Thymus (tissue), 11 donors: ENCODE results near the gene FAM13A. TPM values are rescaled to one million over a fixed set of nuclear protein-coding genes. Genes with fewer than 3 reads are reported as not detected.

Experiments
- DNase-seq, 9 donors: peaks; one replicate each; pipeline ENCODE4 v3.0.0-alpha.2; 2013; ENCODE audit warnings: low spot score in 9 of 9, low read depth in 6 of 9, missing footprints in 1 of 9
- H3K27ac ChIP-seq, 2 donors: one replicate each; pipeline ENCODE4 v1.5.1; 2013; ENCODE audit warnings: control low read depth in 1 of 2, low read depth in 1 of 2, low read length in 1 of 2, mild to moderate bottlenecking in 1 of 2, moderate library complexity in 1 of 2
- H3K27me3 ChIP-seq, 2 donors: one replicate each; pipeline ENCODE4 v1.5.1; 2013; ENCODE audit warnings: low read length in 1 of 2; ENCODE audit not compliant: control insufficient read depth in 2 of 2, insufficient read depth in 1 of 2
- H3K36me3 ChIP-seq, 2 donors: one replicate each; pipeline ENCODE4 v1.5.1; 2013; ENCODE audit warnings: low read length in 1 of 2, mild to moderate bottlenecking in 1 of 2, moderate library complexity in 1 of 2; ENCODE audit not compliant: control insufficient read depth in 2 of 2, insufficient read depth in 2 of 2
- H3K4me1 ChIP-seq, 2 donors: one replicate each; pipeline ENCODE4 v1.5.1; 2013; ENCODE audit warnings: low read length in 2 of 2; ENCODE audit not compliant: control insufficient read depth in 2 of 2, insufficient read depth in 2 of 2
- H3K4me3 ChIP-seq, 2 donors: one replicate each; pipeline ENCODE4 v1.5.1; 2013; ENCODE audit warnings: low read length in 2 of 2, control low read depth in 1 of 2, mild to moderate bottlenecking in 1 of 2
- H3K9me3 ChIP-seq, 2 donors: one replicate each; pipeline ENCODE4 v1.5.1; 2013; ENCODE audit warnings: low read length in 1 of 2, mild to moderate bottlenecking in 1 of 2; ENCODE audit not compliant: control insufficient read depth in 2 of 2, insufficient read depth in 1 of 2
- WGBS: extraction: QIAGEN DNeasy Blood & Tissue Kit; methylation state at CpG from one replicate; pipeline ENCODE4 v1.1.7; 2013; 5-methylcytosine and 5-hydroxymethylcytosine counted together
- polyA plus RNA-seq: library from polyadenylated mRNA; stranded (reverse); fragments of 200-250 nt; gene quantifications from one replicate; pipeline ENCODE4 v1.2.3, GENCODE V29; 2013
- total RNA-seq: library from RNA; stranded (reverse); fragments of 120-200 nt; gene quantifications from one replicate; pipeline ENCODE4 v1.2.4, GENCODE V29; 2013
- donor health status: healthy.

The FAM13A gene
- total and polyA plus RNA-seq, 2 donors, result 9.0 to 9.3 TPM

- H3K27ac ChIP-seq, result no peak overlapping the region
- H3K27me3 ChIP-seq, result no peaks in the 10 kb centered on the region
- peaks cover 2 to 3% of the 10 kb centered on the region in 2 donors for H3K36me3 ChIP-seq
- 96% methylated on average over 3 of the region's 3 CpGs for WGBS
- H3K9me3 ChIP-seq, result no peaks in the 10 kb centered on the region
- no peak overlapping the region for H3K4me3 ChIP-seq
- peaks cover 9 to 15% of the 10 kb centered on the region in 2 donors for H3K4me1 ChIP-seq
- no peak for DNase-seq
Observed at GRCh38 chr4:88736264-88736663, 320.7 kb downstream of the FAM13A start.

DNA sequence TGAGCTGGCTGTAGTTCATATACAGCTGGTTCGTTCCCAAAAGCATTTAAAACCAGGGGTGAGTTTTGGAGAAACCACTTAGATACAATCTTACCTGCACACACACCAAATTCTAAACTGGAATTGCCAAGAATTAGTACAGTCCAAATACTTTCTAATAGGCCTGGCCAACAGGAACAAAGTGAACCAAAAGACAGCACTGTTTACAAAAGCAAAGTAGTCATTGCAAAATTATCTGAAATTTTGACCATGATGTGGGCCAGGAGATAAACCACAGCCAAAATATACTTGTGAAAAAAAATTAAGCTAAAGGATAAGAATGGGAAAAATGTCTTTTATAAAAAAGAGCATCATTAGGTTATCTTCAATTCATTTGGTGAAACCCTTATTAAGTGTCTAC, 321.4 kb downstream of the FAM13A start:
- DNase-seq, result no peak
- Histone ChIP-seq H3K9me3 (no peaks in the 10 kb centered on the region), H3K4me3 (no peak overlapping the region), H3K4me1 (peaks cover 9 to 15% of the 10 kb centered on the region in 2 donors), H3K36me3 (peaks cover 3 to 7% of the 10 kb centered on the region in 2 donors), H3K27me3 (no peaks in the 10 kb centered on the region), H3K27ac (no peak overlapping the region)
- WGBS, result 95% methylated on average over 1 of the region's 1 CpG

- Histone ChIP-seq H3K27me3 (no peaks in the 10 kb centered on the region), H3K9me3 (no peaks in the 10 kb centered on the region), H3K36me3 (peaks cover 5 to 12% of the 10 kb centered on the region in 2 donors), H3K4me1 (peaks cover 9 to 15% of the 10 kb centered on the region in 2 donors), H3K27ac (no peak overlapping the region), H3K4me3 (no peak overlapping the region)
- DNase-seq, result no peak
- WGBS, result 85% methylated on average over 3 of the region's 3 CpGs
Observed at GRCh38 chr4:88734403-88734949, 322.5 kb downstream of the FAM13A start.

- H3K9me3 ChIP-seq, result no peaks in the 10 kb centered on the region
- no peak overlapping the region for H3K4me3 ChIP-seq
- no peak overlapping the region for H3K27ac ChIP-seq
- H3K27me3 ChIP-seq, result no peaks in the 10 kb centered on the region
- H3K36me3 ChIP-seq, result peaks cover 13 to 26% of the 10 kb centered on the region in 2 donors
- no peak for DNase-seq
- WGBS, result 97% methylated on average over 5 of the region's 5 CpGs
- H3K4me1 ChIP-seq, result peaks cover 3 to 8% of the 10 kb centered on the region in 2 donors
Observed at GRCh38 chr4:88732714-88733368, 324.1 kb downstream of the FAM13A start.

DNA sequence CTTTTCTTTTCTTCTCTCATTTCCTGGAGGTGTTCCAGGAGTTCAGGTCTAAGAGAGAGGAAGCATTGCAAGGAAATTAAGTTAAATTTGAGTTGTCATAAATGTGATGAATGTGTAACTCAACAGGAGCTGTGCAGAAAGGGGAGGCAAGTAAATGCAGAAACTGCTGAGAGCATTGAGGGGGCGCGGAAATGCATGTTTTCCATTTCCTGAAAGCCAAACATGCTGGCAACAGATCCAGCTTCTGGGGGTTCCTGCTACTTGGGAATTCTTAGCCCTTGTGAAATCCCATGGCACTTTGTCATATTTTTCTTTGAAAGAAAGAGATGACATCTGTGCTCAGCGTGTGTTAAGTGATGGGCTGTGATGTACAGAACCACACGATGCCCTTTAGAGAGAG, 325.6 kb downstream of the FAM13A start:
- no peak overlapping the region for H3K27ac ChIP-seq
- 87% methylated on average over 4 of the region's 4 CpGs for WGBS
- H3K27me3 ChIP-seq, result no peaks in the 10 kb centered on the region
- no peaks in the 10 kb centered on the region for H3K4me1 ChIP-seq
- peaks cover 21 to 39% of the 10 kb centered on the region in 2 donors for H3K36me3 ChIP-seq
- no peaks in the 10 kb centered on the region for H3K9me3 ChIP-seq
- H3K4me3 ChIP-seq, result no peak overlapping the region
- DNase-seq, result no peak

DNA sequence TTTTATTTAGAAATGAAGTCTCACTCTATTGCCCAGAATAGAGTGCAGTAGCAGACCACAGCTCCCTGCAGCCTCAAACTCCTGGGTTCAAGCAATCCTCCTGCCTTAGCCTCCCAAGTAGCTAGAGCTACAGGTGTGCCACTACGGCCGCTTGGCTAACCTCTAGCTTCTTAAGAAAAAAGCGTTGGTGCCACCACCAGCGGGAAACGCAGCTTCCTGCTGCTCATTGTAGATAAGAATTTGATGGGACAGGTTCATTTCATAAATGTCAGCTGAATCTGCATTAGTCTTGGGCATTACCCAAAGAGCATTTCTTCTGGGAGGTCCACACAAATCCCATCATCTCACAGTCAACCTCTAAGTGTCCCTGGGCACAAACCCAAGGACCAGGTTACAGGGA, 326.2 kb downstream of the FAM13A start:
- Histone ChIP-seq H3K9me3 (no peaks in the 10 kb centered on the region), H3K27ac (no peak overlapping the region), H3K4me3 (no peak overlapping the region), H3K4me1 (no peaks in the 10 kb centered on the region), H3K27me3 (no peaks in the 10 kb centered on the region), H3K36me3 (peaks cover 21 to 39% of the 10 kb centered on the region in 2 donors)
- WGBS, result 87% methylated on average over 5 of the region's 5 CpGs
- DNase-seq, result no peak

- H3K9me3 ChIP-seq, result no peaks in the 10 kb centered on the region
- H3K4me1 ChIP-seq, result no peaks in the 10 kb centered on the region
- no peak overlapping the region for H3K4me3 ChIP-seq
- DNase-seq, result no peak
- peaks cover 22 to 39% of the 10 kb centered on the region in 2 donors for H3K36me3 ChIP-seq
- no peak overlapping the region for H3K27ac ChIP-seq
- no peaks in the 10 kb centered on the region for H3K27me3 ChIP-seq
- 86% methylated on average over 6 of the region's 6 CpGs for WGBS
Observed at GRCh38 chr4:88729146-88729760, 327.7 kb downstream of the FAM13A start.

GRCh38 chr4:88728146-88728545, 328.8 kb downstream of the FAM13A start:
- H3K27ac ChIP-seq, result no peak overlapping the region
- H3K27me3 ChIP-seq, result no peaks in the 10 kb centered on the region
- WGBS, result 98% methylated on average over 6 of the region's 6 CpGs
- H3K9me3 ChIP-seq, result no peaks in the 10 kb centered on the region
- DNase-seq, result no peak
- peaks cover 30 to 44% of the 10 kb centered on the region in 2 donors for H3K36me3 ChIP-seq
- H3K4me1 ChIP-seq, result no peaks in the 10 kb centered on the region
- H3K4me3 ChIP-seq, result no peak overlapping the region

- no peak for DNase-seq
- Histone ChIP-seq H3K4me3 (no peak overlapping the region), H3K27ac (no peak overlapping the region), H3K4me1 (no peaks in the 10 kb centered on the region), H3K36me3 (peaks cover 43 to 50% of the 10 kb centered on the region in 2 donors), H3K9me3 (no peaks in the 10 kb centered on the region), H3K27me3 (no peaks in the 10 kb centered on the region)
- 94% methylated on average over 2 of the region's 2 CpGs for WGBS
Observed at GRCh38 chr4:88725986-88726385, 331.0 kb downstream of the FAM13A start.
